ENCODE results near the gene SPDYA. TPM values are rescaled to one million over a fixed set of nuclear protein-coding genes. Genes with fewer than 3 reads are reported as not detected.

Gene SPDYA
- polyA plus RNA-seq, 1 experiment: 0.22 TPM

- H3K27me3 ChIP-seq (ENCODE audit: control insufficient read depth, insufficient read depth, low read length): no peaks in the 10 kb centered on the region
- no peak overlapping the region for H3K27ac ChIP-seq (ENCODE audit: low read depth, low read length)
- CTCF ChIA-PET: no interaction called here
- DNase-seq (ENCODE audit: low read depth, low spot score): no peak
- H3K4me3 ChIP-seq (ENCODE audit: low read depth, low read length): no peak overlapping the region
- H3K9me3 ChIP-seq (ENCODE audit: control insufficient read depth, insufficient read depth, low read length): no peaks in the 10 kb centered on the region
- TF ChIP-seq CTCF (IDR thresholded peaks at IDR 0.05; ENCODE audit: low read depth, low read length): no peak
- POLR2A ChIA-PET: no interaction called here
These were observed 45.3 kb downstream of the SPDYA start for GRCh38 chr2:28855977-28856376.

- POLR2A ChIA-PET: interaction anchor here (2.2 kb wide), 1 partner anchor 26 kb away, joined by 21 read pairs; the partner anchor contains the start of gene WDR43
- CTCF ChIA-PET: interaction anchor here (1.1 kb wide), 1 partner anchor 302 kb away, joined by 3 read pairs; no protein-coding TSS in a partner anchor
These were observed 58.0 kb downstream of the SPDYA start for GRCh38 chr2:28868611-28869010.

GRCh38 chr2:28869494-28870145 is 59.0 kb downstream of the SPDYA start:
- H3K9me3 ChIP-seq (ENCODE audit: control insufficient read depth, insufficient read depth, low read length): no peaks in the 10 kb centered on the region
- peak overlapping the region; percentile 65 for H3K27ac ChIP-seq (ENCODE audit: low read depth, low read length)
- ChIA-PET POLR2A (interaction anchor here (0.7 to 2.2 kb wide), 2 partner anchors 25 to 261 kb away, joined by 3 to 21 read pairs; partner anchors contain the start of gene WDR43), CTCF (interaction anchor here (0.8 to 1.1 kb wide), 3 partner anchors 20 to 303 kb away, joined by 3 to 5 read pairs (median 3); no protein-coding TSS in a partner anchor)
- peaks cover under 1% of the 10 kb centered on the region for H3K27me3 ChIP-seq (ENCODE audit: control insufficient read depth, insufficient read depth, low read length)
- DNase-seq (ENCODE audit: low read depth, low spot score): no peak
- peak overlapping the region; percentile 89 for H3K4me3 ChIP-seq (ENCODE audit: low read depth, low read length)
- no peak for TF ChIP-seq CTCF (IDR thresholded peaks at IDR 0.05; ENCODE audit: low read depth, low read length)

More at GRCh38 chr2:28868611-28869010, 58.0 kb downstream of the SPDYA start:
- Histone ChIP-seq H3K9me3 (ENCODE audit: control insufficient read depth, insufficient read depth, low read length) (no peaks in the 10 kb centered on the region), H3K27me3 (ENCODE audit: control insufficient read depth, insufficient read depth, low read length) (no peaks in the 10 kb centered on the region), H3K4me3 (ENCODE audit: low read depth, low read length) (peak overlapping the region; percentile 89), H3K27ac (ENCODE audit: low read depth, low read length) (no peak overlapping the region)
- no peak for DNase-seq (ENCODE audit: low read depth, low spot score)
- TF ChIP-seq CTCF (IDR thresholded peaks at IDR 0.05; ENCODE audit: low read depth, low read length): no peak

GRCh38 chr2:28870146-28870891 is 59.7 kb downstream of the SPDYA start, which contains the start of gene TRMT61B:
TRMT61B (minus strand) TSS chr2:28870309; CDS start chr2:28870277, 32 bp downstream.
- peak; percentile 81 for DNase-seq (ENCODE audit: low read depth, low spot score)
- peak within 1 kb of the TSS; percentile 65 for H3K27ac ChIP-seq (ENCODE audit: low read depth, low read length)
- H3K4me3 ChIP-seq (ENCODE audit: low read depth, low read length): peak within 1 kb of the TSS; percentile 89
- ChIA-PET POLR2A (interaction anchor here (0.7 to 2.2 kb wide), 2 partner anchors 25 to 260 kb away, joined by 3 to 21 read pairs; partner anchors contain the start of gene WDR43), CTCF (interaction anchor here (0.8 to 1.1 kb wide), 2 partner anchors 20 to 50 kb away, joined by 3 to 5 read pairs; no protein-coding TSS in a partner anchor)
- no peak for TF ChIP-seq CTCF (IDR thresholded peaks at IDR 0.05; ENCODE audit: low read depth, low read length)
- H3K27me3 ChIP-seq (ENCODE audit: control insufficient read depth, insufficient read depth, low read length): peaks cover 3% of the 10 kb centered on the region
- no peaks in the 10 kb centered on the region for H3K9me3 ChIP-seq (ENCODE audit: control insufficient read depth, insufficient read depth, low read length)

Data from AG04450 (cell line).